Prostate gland (tissue), 2 donors: ENCODE measurements around the gene HSPG2. TPM values are rescaled to one million over a fixed set of nuclear protein-coding genes. Genes with fewer than 3 reads are reported as not detected.

Experiments
- DNase-seq: peaks from one replicate; pipeline ENCODE4 v3.0.0-alpha.2; 2019; ENCODE audit warnings: low spot score
- H3K27ac ChIP-seq, 2 donors: fragments of 200-600 bp; sonication (generic); 2 replicates each; pipeline ENCODE4 v1.5.1; 2017 to 2019
- H3K27me3 ChIP-seq: fragments of 200-600 bp; sonication (generic); replicated peaks from 2 replicates; pipeline ENCODE4 v1.5.1; 2019; ENCODE audit not compliant: insufficient read depth
- H3K36me3 ChIP-seq, 2 donors: fragments of 200-600 bp; sonication (generic); 1 replicate in 1 of 2; 2 replicates in 1 of 2; pipeline versions ENCODE4 v1.5.1 to v1.8.1; 2017 to 2019
- H3K4me1 ChIP-seq: fragments of 200-600 bp; sonication (generic); replicated peaks from 2 replicates; pipeline ENCODE4 v1.5.1; 2019
- H3K4me3 ChIP-seq, 2 donors: fragments of 200-600 bp; sonication (generic); 2 replicates each; pipeline ENCODE4 v1.5.1; 2017 to 2019
- H3K9me3 ChIP-seq: fragments of 200-600 bp; sonication (generic); 2 replicates; pipeline ENCODE4 v1.5.1; 2017
- CTCF ChIP-seq, 4 experiments: fragments of 200-600 bp in 2 of 4; fragments of 450-650 bp in 2 of 4; sonication (generic) in 2 of 4; IDR thresholded peaks; 1 replicate in 3 of 4; 2 replicates in 1 of 4; pipeline ENCODE4 v1.5.1; 2016 to 2019; ENCODE audit warnings: antibody characterized with exemption in 4 of 4, mild to moderate bottlenecking in 2 of 4, moderate library complexity in 2 of 4
- POLR2A ChIP-seq: fragments of 450-650 bp; IDR thresholded peaks from one replicate; pipeline ENCODE4 v1.6.1; 2016; ENCODE audit warnings: antibody characterized with exemption, mild to moderate bottlenecking
- POLR2AphosphoS5 ChIP-seq: sonication (generic); formaldehyde crosslinking; IDR thresholded peaks from one replicate; pipeline ENCODE4 v1.6.1; 2017; ENCODE audit warnings: antibody characterized with exemption
- WGBS: methylation state at CpG from one replicate; pipeline ENCODE4 v1.1.5; 2018; 5-methylcytosine and 5-hydroxymethylcytosine counted together
- intact Hi-C: fragments of 100-400 bp; cut with DNase I; formaldehyde crosslinking; loops from one replicate; pipeline ENCODE4 v1.14.2; 2022
- total RNA-seq, 2 donors: library from RNA; depleted of rRNA; stranded (reverse); fragments of >200 nt; gene quantifications; one replicate each; pipeline ENCODE4 v1.1.0, GENCODE V29; 2016

Gene HSPG2
- total RNA-seq, 2 donors from 2014 or later: 135 to 257 TPM

GRCh38 chr1:21866707-21867043 is 70.4 kb downstream of the HSPG2 start:
- H3K4me1 ChIP-seq: peaks cover 8% of the 10 kb centered on the region
- intact Hi-C loops: no loop called here
- no peak for DNase-seq
- no peak for TF ChIP-seq POLR2A
- TF ChIP-seq CTCF (IDR thresholded peaks at IDR 0.05): no peak
- no peak for TF ChIP-seq POLR2AphosphoS5
- peaks cover 0 to 4% of the 10 kb centered on the region in 2 donors for H3K36me3 ChIP-seq
- no peaks in the 10 kb centered on the region for H3K9me3 ChIP-seq
- WGBS: 39% methylated on average over 1 of the region's 1 CpG
- H3K27me3 ChIP-seq: no peaks in the 10 kb centered on the region
- no peak overlapping the region for H3K4me3 ChIP-seq
- H3K27ac ChIP-seq: no peak overlapping the region

GRCh38 chr1:21865943-21866706 is 71.0 kb downstream of the HSPG2 start:
- no peak for DNase-seq
- no peak for TF ChIP-seq POLR2AphosphoS5
- no peak for TF ChIP-seq POLR2A
- no peak for TF ChIP-seq CTCF (IDR thresholded peaks at IDR 0.05)
- no peaks in the 10 kb centered on the region for H3K9me3 ChIP-seq
- H3K4me1 ChIP-seq: peaks cover 8% of the 10 kb centered on the region
- no peaks in the 10 kb centered on the region for H3K27me3 ChIP-seq
- intact Hi-C loops: no loop called here
- H3K27ac ChIP-seq: no peak overlapping the region
- H3K4me3 ChIP-seq: no peak overlapping the region
- H3K36me3 ChIP-seq: peaks cover 0 to 8% of the 10 kb centered on the region in 2 donors
- 56% methylated on average over 11 of the region's 11 CpGs for WGBS

- TF ChIP-seq POLR2AphosphoS5 (no peak), POLR2A (no peak), CTCF (IDR thresholded peaks at IDR 0.05) (no peak)
- no peak overlapping the region for H3K4me3 ChIP-seq
- WGBS: 85% methylated on average over 7 of the region's 7 CpGs
- H3K27me3 ChIP-seq: no peaks in the 10 kb centered on the region
- H3K36me3 ChIP-seq: peaks cover 0 to 8% of the 10 kb centered on the region in 2 donors
- no peaks in the 10 kb centered on the region for H3K9me3 ChIP-seq
- H3K27ac ChIP-seq: no peak overlapping the region
- intact Hi-C loops: no loop called here
- peaks cover 8% of the 10 kb centered on the region for H3K4me1 ChIP-seq
- DNase-seq: no peak
Measured at GRCh38 chr1:21865609-21865942, 71.5 kb downstream of the HSPG2 start.

GRCh38 chr1:21864730-21865129 is 72.4 kb downstream of the HSPG2 start:
- H3K4me3 ChIP-seq: no peak overlapping the region
- H3K4me1 ChIP-seq: peaks cover under 1% of the 10 kb centered on the region
- peaks cover 2 to 8% of the 10 kb centered on the region in 2 donors for H3K36me3 ChIP-seq
- no peaks in the 10 kb centered on the region for H3K9me3 ChIP-seq
- no peak for DNase-seq
- intact Hi-C loops: no loop called here
- TF ChIP-seq CTCF (IDR thresholded peaks at IDR 0.05): no peak
- no peak for TF ChIP-seq POLR2A
- no peak for TF ChIP-seq POLR2AphosphoS5
- H3K27me3 ChIP-seq: no peaks in the 10 kb centered on the region
- no peak overlapping the region for H3K27ac ChIP-seq
- 84% methylated on average over 15 of the region's 27 CpGs for WGBS

- H3K27ac ChIP-seq: no peak overlapping the region
- H3K4me3 ChIP-seq: no peak overlapping the region
- 88% methylated on average over 10 of the region's 12 CpGs for WGBS
- no peak for TF ChIP-seq POLR2A
- no peak for TF ChIP-seq CTCF (IDR thresholded peaks at IDR 0.05)
- no peak for TF ChIP-seq POLR2AphosphoS5
- intact Hi-C loops: no loop called here
- no peaks in the 10 kb centered on the region for H3K9me3 ChIP-seq
- peaks cover 8% of the 10 kb centered on the region in 2 donors for H3K36me3 ChIP-seq
- H3K27me3 ChIP-seq: no peaks in the 10 kb centered on the region
- H3K4me1 ChIP-seq: no peaks in the 10 kb centered on the region
- DNase-seq: no peak
Measured at GRCh38 chr1:21863981-21864380, 73.1 kb downstream of the HSPG2 start.
